GM21619 (cell line): ENCODE results near the gene CSNK1G1.
"Not testable (repeated sequence)": the region's sequence is repeated elsewhere in the genome, so short reads cannot be mapped to it uniquely, and the experiment has no call there.

ENCODE experiments used
- ATAC-seq: cut with Tn5 transposase; IDR thresholded peaks from one replicate; pipeline ENCODE4 v1.9.1; 2021; ENCODE audit not compliant: unreplicated experiment

The CSNK1G1 gene

DNA sequence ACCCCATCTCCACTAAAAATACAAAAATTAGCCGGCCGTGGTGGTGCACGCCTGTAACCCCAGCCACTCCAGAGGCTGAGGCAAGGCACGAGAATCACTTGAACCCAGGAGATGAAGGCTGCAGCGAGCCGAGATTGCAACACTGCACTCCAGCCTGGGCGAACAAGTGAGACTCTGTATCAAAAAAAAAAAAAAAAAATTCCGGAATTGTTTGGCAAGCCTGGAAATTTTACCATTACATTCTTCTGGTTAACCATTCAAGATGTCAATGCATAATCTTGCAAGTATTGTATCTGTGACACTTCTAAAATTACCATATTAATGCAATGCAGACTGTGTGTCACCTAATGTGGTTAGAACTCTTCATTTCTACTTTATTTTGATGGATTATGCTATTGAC, 67.0 kb downstream of the CSNK1G1 start:
- ATAC-seq: no peak

DNA sequence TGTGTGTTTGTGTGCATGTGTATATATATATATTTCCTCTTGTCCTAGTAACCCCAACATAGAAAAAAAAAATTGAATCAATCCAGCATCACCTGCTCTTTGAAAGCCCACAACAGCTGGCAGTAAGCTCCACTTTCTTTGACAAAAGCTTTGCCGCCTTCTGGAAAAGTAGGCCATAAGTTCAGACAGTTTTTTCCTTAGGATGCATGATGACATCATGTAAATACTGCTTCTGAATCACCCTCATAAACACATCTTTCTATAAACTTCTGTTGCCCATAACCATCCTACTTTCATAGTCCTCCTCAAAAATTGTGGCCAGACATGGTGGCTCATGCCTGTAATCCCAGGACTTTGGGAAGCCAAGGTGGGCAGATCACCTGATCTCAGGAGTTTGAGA, 67.4 kb downstream of the CSNK1G1 start:
- no peak for ATAC-seq

DNA sequence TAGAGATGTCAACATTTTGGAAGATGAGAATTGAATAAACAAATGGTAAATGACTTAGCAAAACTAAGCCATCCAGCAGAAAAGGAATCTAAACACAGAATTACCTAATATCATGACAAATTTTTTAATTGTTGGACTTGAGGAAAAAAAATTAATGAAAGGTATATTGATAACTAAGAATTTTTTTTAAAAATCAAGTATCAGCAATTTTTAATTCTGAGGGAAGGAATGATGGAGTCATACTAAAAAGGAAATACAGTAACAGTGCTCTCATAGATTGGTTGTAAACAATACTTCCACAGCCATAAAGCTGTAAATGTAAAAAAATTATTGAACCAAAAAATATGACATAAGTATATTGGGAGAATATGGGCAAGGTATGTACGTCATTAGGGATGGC, 68.0 kb downstream of the CSNK1G1 start:
- ATAC-seq: no peak

DNA sequence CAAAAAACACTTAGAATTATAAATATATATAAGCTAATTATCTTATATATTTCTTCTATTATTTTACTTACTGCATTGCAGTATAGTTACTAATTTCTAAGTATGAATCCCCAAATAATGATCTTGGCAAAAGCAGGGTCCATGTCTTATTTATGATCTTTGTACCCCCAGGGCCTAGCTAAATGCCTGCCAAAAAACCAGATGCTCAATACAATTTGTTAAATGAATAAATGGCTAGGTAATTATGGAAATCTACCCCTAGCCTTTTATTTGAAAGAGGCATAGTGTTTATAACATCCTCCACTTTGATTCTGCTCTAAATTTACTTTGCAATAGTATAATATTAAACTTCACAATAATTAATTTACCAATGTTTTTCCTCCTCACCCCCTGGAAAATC, 69.5 kb downstream of the CSNK1G1 start:
- no peak for ATAC-seq

DNA sequence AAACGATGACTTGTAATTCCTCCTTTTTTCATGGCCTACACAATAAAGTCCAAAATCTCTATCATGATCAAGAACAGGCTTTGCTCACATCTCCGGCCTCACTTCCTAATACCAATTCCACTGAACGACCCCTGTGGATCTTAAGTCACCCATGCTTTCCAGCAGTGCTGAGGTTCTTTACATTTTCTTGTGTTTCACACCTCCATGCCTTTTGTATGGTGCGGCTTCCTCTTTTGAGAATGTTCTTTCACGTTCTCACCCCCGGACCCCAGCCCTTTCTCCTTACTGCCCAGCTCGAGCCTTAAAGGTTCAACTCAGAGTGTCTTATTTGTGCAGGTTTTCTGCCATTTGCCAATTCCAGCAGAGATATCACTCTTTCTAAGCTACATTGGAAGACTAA, 70.1 kb downstream of the CSNK1G1 start:
- no peak for ATAC-seq

DNA sequence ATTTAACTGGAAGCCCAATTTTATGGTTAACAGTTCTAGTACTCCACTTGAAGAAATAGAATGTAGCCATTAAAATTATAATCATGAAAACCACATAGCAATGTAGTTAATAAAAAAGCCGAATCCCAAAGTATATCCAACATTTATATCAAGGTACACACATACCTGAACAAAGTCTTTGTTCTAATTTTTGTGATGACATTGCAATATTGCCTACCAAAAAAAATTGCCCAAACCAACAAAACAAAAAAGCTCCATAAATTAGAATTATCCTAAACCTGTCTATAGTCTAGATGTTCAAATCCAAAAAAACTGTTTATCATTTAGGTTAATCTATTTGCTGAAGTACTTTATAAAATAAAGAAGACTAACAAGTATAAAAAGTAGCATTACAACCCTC, 70.8 kb downstream of the CSNK1G1 start:
- ATAC-seq: no peak

DNA sequence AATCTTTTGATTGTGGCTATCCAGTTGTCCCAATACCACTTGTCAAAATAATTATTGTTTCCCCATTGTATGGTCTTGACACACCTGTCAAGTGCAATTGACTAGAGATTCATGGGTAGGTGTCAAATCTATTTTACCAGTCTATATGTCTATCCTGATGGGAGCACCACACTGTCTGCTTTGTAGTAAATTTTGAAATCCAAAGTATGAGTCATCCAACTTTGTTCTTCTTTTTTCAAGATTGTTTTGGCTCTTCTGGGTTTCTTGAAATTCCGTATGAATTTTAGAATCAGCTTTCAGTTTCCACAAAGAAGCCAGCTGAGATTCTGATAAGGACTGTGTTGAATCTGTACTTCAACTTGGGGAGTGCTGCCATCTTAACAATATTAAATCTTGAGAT, 71.9 kb downstream of the CSNK1G1 start:
- no peak for ATAC-seq

DNA sequence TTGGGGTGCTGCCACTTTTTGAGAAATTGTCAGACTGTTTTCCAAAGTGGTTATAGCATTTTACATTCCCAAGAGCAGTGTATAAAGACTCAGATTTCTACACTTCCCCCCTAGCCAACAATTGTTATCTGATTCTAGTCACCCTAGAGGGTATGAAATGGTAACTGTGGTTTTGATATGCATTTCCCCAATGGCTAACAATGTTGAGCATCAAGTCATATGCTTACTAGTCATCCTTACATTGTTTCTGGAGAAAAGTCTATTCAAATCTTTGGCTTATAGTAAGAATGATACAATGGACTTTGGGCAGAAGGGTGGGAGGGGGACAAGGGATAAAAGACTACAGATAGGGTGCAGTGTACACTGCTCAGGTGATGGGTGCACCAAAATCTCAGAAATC, 73.3 kb downstream of the CSNK1G1 start:
- ATAC-seq: no peak

DNA sequence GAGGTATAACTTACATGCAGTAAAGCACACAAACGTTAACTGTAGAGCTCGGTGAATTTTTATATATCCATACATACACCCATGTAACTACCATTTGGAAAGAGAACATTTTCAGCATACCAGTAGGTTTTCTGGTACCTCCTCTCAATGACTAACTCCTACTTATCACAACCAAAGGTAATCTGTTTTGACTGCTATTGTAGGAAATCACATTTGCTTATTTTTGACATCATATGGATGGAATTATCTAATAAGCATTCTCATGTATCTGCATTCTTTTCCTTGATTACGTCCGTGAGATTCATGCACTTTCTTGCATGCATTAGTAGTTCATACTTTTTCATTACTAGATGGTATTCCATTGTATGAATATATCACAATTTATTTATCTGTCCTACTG, 76.8 kb downstream of the CSNK1G1 start:
- no peak for ATAC-seq

DNA sequence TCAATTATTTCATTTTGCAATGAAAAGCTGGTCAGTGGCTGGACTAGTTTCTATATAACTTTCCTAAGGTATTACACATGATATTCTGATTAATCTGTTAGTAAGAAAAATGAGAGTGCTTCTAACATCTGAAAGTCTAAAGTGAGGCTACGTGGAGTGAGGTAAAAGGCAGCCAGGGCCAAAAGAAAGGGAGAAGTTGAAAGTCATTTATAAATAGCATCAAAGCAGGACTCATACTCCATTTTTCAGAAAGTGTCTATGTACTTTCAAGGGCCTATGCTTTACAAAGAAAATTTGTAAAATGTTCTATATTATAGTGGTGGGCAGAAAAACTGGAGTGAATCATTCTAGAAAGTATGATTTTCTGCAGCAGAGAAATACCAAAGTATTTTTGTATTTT, 80.0 kb downstream of the CSNK1G1 start:
- no peak for ATAC-seq

DNA sequence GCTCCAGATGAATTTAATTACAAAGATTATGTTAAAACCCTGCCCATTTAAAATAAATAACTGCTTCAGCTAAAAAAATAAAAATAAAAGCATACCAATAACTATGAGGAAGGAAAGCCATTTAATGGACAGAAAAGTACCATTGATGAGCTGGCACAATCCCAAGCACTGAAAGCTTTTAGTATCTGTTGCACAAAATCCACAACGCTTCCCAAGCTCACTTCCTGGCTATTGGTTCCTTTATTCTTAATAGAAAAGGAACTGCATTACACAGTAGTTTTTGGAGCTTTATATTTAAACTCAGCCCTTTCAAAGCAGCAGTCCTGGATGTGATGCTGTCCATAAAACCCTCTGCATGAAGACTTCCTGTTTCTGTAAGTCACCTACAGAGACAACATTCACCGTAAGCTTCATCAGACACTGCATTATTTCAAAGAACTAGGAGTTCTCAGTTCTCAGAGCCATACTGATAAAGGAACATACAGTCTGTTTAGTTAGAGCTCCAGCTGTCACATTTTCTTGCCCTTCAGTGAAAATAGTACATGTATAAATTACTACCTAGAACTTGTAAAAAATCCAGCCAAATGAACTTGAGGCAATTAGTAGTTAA, 81.5 kb downstream of the CSNK1G1 start:
- no peak for ATAC-seq

DNA sequence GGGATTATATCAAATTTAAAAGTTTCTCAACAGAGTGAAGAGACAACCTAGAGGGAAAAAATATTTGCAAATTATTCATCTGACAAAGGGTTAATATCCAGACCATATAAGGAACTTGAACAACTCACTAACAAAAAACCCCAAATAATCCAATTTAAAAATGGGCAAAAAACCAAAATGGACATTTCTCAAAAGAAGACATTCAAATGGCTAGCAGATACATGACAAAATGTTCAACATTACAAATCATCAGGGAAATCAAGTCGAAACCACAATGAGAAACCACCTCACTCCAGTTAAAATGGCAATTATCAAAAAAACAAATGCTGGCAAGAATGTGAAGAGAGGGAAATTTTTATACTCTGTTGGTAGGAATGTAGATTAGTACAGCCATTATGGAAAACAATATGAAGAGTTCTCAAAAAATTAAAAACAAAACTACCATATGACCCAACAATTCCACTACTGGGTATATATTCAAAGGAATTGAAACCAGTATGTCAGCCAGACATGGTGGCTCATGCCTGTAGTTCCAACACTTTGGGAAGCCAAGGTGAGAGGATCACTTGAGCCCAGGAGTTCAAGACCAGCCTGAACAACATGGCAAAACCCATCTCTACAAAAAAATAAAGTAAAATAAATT, 88.5 kb downstream of the CSNK1G1 start:
- ATAC-seq: no peak

DNA sequence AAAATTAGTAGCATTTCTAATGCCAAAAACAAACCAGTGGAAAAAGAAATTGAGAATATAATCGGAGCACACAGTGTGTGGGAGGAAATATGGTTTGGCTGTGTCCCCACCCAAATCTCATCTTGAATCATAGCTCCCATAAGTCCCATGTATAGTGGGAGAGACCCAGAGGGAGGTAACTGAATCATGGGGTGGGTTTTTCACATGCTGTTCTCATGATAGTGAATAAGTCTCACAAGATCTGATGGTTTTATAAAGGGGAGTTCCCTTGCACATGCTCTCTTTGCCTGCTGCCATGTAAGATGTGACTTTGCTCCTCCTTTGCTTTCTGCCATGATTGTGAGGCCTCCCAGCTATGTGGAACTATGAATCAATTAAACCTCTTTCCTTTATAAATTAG, 90.8 kb downstream of the CSNK1G1 start:
- not testable (repeated sequence) for ATAC-seq

DNA sequence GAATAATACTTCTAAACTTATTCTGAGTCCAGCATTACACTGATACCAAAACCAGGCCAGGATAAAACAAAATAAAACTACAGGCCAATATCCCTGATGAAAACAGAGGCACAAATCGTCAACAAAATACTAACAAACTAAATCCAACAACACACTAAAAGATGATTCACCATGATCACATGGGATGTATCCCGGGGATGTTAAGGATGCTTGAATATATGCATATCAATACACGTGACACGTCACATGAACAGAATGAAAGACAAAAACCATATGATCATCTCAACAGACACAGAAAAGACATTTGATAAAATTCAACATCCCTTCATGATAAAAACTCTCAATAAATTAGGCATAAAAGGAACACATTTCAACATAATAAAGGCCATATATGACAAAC, 91.5 kb downstream of the CSNK1G1 start:
- no peak for ATAC-seq

DNA sequence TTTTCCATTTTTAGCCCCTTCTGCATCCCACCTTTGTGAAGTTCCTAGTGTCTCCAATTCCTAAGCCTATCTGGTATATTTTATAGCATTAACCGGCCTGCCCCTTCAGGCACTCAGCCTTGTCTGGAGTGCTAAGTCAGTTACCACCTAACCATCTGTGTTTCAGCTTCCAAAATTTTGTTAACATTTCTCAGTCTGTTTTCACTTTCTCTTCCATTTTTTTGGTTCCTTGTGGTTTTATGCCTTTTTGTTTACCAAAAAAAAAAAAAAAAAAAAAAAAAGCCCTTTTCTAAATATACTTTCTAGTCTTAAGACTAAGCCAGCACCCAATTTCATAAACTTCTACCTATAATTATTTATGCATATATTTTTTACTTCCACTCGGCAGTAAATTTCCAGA, 92.4 kb downstream of the CSNK1G1 start:
- ATAC-seq: no peak

DNA sequence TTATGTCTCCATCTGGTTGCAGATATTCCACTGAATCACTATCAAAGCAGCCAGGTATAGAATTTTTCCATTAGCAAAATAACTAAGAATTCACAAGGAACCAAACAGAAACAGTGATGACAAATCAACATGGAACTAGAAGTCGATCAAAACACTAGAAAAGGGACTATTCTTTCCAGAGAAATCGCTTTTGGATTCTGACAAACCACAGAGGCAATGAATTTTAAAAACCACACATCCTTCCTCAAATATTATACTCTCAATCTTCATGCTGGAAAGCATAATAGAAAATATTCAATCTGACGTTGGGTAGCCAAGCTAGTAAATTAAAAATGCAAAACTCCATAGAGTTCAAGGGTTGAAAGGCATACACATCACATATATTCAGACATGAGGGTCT, 99.9 kb downstream of the CSNK1G1 start:
- ATAC-seq: no peak

DNA sequence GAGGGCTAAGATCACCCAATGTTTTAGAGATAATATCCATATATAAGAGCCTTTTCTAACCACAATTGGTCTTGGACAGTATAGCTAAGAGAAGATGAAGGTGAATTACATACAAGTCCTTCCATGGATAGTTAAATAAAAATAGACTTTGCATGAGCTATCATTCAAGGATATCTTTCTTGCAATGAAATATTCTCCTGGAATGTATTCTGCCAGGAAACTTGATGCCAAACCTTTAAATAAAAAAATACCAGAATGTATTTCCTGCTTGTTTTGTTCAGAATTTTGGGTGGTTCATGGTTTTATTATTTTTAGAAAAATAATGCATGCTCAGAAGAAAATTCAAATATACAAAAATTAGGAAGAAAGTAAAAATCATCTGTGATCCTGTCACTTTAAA, 104.3 kb downstream of the CSNK1G1 start:
- no peak for ATAC-seq

DNA sequence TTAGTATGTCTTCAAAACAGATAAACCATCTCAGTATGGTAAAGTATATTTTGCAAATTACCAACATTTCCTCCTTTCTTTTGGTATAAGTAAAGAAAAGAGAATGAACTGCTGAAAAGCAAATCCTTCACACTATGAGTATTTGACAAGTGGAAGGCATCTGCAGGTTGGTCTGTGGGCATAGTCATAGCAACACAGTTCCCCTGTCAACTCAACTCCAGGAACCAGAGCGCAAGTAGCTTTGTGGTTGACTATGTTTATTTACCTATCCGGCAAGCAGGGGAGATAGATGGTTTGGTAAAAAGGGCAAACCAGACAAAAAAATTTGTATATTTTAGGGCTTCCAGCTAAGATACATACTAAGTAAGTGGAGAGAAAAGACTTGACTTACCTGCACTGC, 104.9 kb downstream of the CSNK1G1 start:
- no peak for ATAC-seq

DNA sequence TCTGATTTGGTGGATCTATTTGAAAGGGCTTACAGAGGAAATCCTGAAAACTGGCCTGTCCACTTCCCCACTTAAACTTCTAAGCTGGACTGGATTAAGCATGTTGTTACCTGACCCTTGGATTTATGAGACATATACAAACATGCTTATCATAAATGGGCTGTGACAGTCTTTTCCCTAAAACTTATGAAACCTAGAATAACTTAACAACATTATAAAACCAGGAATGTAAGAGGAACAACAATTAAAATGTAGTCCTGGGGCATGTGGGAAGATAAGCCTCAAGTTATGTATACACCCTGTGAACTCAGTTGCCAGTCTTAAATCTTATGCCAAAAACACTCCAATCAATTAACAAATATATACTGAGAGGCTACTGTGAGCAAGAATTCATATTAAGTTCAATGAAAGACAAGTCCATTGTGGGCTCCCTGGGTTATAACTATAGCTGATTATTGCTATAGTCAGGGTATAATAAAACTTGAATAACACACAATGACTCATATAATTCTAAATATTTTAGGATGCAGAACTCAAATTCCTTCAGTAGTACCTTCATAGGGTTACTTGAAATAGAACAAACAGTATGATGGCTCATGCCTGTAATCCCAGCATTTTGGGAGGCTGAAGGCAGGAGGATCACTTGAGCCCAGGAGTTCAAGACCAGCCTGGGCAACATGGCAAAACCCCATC, 105.9 kb downstream of the CSNK1G1 start:
- no peak for ATAC-seq

DNA sequence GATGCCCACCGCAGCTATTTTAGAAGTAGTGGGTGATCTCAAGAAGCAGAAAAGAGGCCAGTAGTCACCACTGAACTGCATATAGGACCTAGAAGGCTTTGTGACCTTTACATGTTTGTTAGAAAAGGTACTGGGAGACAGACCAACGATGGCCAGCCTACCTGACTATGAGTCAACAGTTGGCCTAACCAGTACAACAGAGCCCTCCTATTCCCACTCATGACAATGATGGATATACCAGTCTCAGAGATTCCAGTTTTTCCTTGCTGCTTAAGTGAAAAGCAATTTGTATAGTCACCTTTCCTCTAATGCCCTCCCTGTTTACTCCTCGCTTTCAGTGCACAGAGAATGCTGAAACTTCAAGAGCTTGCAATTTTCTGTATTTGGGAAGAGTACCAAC, 106.6 kb downstream of the CSNK1G1 start:
- ATAC-seq: no peak

DNA sequence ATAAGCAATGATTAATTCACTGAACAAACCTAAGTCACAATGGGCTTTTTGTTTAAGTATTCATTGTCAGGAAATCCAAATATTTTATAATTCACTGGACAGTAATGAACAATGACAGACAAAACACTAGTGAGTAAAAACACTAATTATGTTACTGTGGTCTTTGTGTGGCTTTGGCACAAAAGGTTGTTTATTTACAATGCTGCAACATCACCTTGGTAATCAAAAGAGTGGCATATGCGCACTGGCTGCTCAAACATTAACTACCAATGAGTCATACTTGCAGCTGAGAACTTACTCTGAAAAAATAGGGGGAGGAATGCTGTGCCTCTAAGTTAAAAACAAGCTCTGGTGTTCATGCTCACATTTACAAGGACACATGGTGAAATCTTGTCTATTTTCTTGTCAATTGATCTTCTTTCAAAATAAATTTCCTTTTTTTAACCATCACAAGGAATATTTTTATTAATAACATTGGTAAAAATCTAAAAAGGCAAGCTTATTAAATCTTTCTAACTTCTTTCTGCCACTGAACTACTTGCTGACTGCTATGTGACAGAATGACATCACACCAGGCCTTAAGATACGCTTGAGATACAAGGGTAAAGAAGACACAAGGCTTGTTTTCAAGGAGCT, 107.9 kb downstream of the CSNK1G1 start:
- ATAC-seq: peak; percentile 57

DNA sequence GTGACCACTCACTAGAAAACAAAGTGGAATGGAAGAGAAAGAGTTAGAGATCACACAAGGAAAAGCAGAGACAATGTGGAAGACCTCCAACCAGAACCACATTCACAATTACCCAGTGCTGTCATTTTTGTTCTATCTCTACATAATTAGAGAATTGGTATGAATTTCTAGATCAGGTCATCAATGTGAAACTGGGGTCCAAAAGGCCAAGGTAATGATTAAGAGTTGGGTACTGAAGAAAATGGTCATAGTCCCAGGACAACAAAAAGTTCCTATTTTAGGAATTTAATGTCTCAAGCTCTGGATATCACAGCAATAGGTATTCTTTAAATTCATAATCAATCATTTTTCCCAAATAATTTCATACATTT, 108.5 kb downstream of the CSNK1G1 start:
- no peak for ATAC-seq
